Bronchial epithelial cell (primary cell): ENCODE measurements around the gene ZNF714. TPM values are rescaled to one million over a fixed set of nuclear protein-coding genes. Genes with fewer than 3 reads are reported as not detected.

Experiments
- DNase-seq: peaks from one replicate; pipeline ENCODE4 v3.0.0-alpha.2; 2010; ENCODE audit warnings: low read depth
- FAIRE-seq: peaks from 2 replicates; lab custom pipeline; 2011; peaks lifted over from hg19 to GRCh38; lab: Jason Lieb, UNC
- H3K27me3 ChIP-seq: 2 replicates; pipeline ENCODE4 v1.5.1; 2011; ENCODE audit warnings: low read length; ENCODE audit not compliant: control insufficient read depth, insufficient read depth
- H3K36me3 ChIP-seq: 2 replicates; pipeline ENCODE4 v1.5.1; 2011; ENCODE audit warnings: low read length; ENCODE audit not compliant: control insufficient read depth, insufficient read depth
- H3K4me3 ChIP-seq: 2 replicates; pipeline ENCODE4 v1.5.1; 2011; ENCODE audit warnings: mild to moderate bottlenecking, low read depth, low read length, control low read depth
- CTCF ChIP-seq: IDR thresholded peaks from 2 replicates; pipeline ENCODE4 v1.5.1; 2011; ENCODE audit warnings: mild to moderate bottlenecking, moderate library complexity, low read length, control low read depth, inconsistent platforms; ENCODE audit not compliant: insufficient read depth, severe bottlenecking
- total RNA-seq: library from RNA; depleted of rRNA; stranded (reverse); fragments of >200 nt; gene quantifications from 2 replicates; pipeline ENCODE4 v1.2.1, GENCODE V29; 2014

Gene ZNF714
- total RNA-seq, 1 donor from 2014 or later, result 3.7 TPM

GRCh38 chr19:21065336-21065735, 16.7 kb upstream of the ZNF714 start:
- FAIRE-seq (no peak), DNase-seq (no peak)
- Histone ChIP-seq H3K36me3 (no peaks in the 10 kb centered on the region), H3K27me3 (no peaks in the 10 kb centered on the region), H3K4me3 (no peak overlapping the region)
- no peak for TF ChIP-seq CTCF

- TF ChIP-seq CTCF, result no peak
- no peaks in the 10 kb centered on the region for H3K36me3 ChIP-seq
- H3K27me3 ChIP-seq, result no peaks in the 10 kb centered on the region
- peak; percentile 59 for DNase-seq
- no peak for FAIRE-seq
- H3K4me3 ChIP-seq, result no peak overlapping the region
Observed at GRCh38 chr19:21084343-21084742, 2.3 kb downstream of the ZNF714 start.

- Histone ChIP-seq H3K36me3 (no peaks in the 10 kb centered on the region), H3K4me3 (no peak overlapping the region), H3K27me3 (no peaks in the 10 kb centered on the region)
- TF ChIP-seq CTCF, result no peak
- DNase-seq, result no peak
- FAIRE-seq, result no peak
Observed at GRCh38 chr19:21087871-21088270, 5.9 kb downstream of the ZNF714 start.

GRCh38 chr19:21092109-21092508, 10.1 kb downstream of the ZNF714 start:
- no peak for FAIRE-seq

GRCh38 chr19:21094347-21095025, 12.5 kb downstream of the ZNF714 start:
- Histone ChIP-seq H3K27me3 (no peaks in the 10 kb centered on the region), H3K4me3 (no peak overlapping the region), H3K36me3 (peaks cover 2% of the 10 kb centered on the region)
- no peak for DNase-seq
- no peak for TF ChIP-seq CTCF
- no peak for FAIRE-seq

More at GRCh38 chr19:21092109-21092508, 10.1 kb downstream of the ZNF714 start:
- no peak for TF ChIP-seq CTCF
- H3K4me3 ChIP-seq, result no peak overlapping the region
- H3K36me3 ChIP-seq, result peaks cover 2% of the 10 kb centered on the region
- DNase-seq, result no peak
- H3K27me3 ChIP-seq, result no peaks in the 10 kb centered on the region

- Histone ChIP-seq H3K4me3 (no peak overlapping the region), H3K36me3 (peaks cover 2% of the 10 kb centered on the region), H3K27me3 (no peaks in the 10 kb centered on the region)
- DNase-seq (peak; percentile 48), FAIRE-seq (no peak)
- no peak for TF ChIP-seq CTCF
Observed at GRCh38 chr19:21098291-21098690, 16.3 kb downstream of the ZNF714 start.
